ENCODE measurements around the gene ROCK2.
"Not testable (repeated sequence)": the region's sequence is repeated elsewhere in the genome, so short reads cannot be mapped to it uniquely, and the experiment has no call there.

ROCK2 gene

GRCh38 chr2:11337909-11338308, 6.5 kb downstream of the ROCK2 start:
- TF ChIP-seq, protein P1, sequence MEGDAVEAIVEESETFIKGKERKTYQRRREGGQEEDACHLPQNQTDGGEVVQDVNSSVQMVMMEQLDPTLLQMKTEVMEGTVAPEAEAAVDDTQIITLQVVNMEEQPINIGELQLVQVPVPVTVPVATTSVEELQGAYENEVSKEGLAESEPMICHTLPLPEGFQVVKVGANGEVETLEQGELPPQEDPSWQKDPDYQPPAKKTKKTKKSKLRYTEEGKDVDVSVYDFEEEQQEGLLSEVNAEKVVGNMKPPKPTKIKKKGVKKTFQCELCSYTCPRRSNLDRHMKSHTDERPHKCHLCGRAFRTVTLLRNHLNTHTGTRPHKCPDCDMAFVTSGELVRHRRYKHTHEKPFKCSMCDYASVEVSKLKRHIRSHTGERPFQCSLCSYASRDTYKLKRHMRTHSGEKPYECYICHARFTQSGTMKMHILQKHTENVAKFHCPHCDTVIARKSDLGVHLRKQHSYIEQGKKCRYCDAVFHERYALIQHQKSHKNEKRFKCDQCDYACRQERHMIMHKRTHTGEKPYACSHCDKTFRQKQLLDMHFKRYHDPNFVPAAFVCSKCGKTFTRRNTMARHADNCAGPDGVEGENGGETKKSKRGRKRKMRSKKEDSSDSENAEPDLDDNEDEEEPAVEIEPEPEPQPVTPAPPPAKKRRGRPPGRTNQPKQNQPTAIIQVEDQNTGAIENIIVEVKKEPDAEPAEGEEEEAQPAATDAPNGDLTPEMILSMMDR (IDR thresholded peaks at IDR 0.05; ENCODE audit: control extremely low read depth, extremely low read depth, low read depth, missing control alignments), result no peak
- POLR2A ChIA-PET, result no interaction called here
- CTCF ChIA-PET, result no interaction called here
- DNase-seq (ENCODE audit: extremely low spot score), result no peak

DNA sequence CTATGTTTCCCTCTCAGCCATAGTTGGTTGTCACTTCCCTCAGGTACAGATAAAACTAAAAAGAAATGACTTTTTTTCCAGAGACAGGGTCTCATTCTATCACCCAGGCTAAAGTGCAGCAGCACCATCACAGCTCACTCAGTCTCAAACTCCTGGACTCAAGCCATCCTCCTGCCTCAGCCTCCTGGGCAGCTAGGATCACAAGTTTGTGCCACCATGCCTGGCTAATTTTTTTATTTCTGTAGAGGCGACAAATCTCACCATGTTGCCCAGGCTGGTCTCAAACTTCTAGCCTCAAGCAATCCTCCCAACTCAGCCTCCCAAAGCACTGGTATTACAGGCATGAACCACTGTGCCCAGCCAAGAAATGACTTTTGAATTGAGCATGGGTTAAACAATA, 8.2 kb downstream of the ROCK2 start:
- CTCF ChIA-PET, result interaction anchor here (1.0 to 2.1 kb wide), 4 partner anchors 10 to 181 kb away, joined by 3 to 5 read pairs (median 4); partner anchors contain the start of gene SLC66A3
- TF ChIP-seq, protein P1 (IDR thresholded peaks at IDR 0.05; ENCODE audit: control extremely low read depth, extremely low read depth, low read depth, missing control alignments), result no peak
- no peak for DNase-seq (ENCODE audit: extremely low spot score)
- POLR2A ChIA-PET, result no interaction called here

GRCh38 chr2:11333427-11334183, 10.8 kb downstream of the ROCK2 start:
- TF ChIP-seq, protein P1 (IDR thresholded peaks at IDR 0.05; ENCODE audit: control extremely low read depth, extremely low read depth, low read depth, missing control alignments), result no peak
- CTCF ChIA-PET, result interaction anchor here (1.1 kb wide), 1 partner anchor 10 kb away, joined by 4 read pairs; the partner anchor contains the start of gene ROCK2
- POLR2A ChIA-PET, result no interaction called here
- DNase-seq (ENCODE audit: extremely low spot score), result no peak

DNA sequence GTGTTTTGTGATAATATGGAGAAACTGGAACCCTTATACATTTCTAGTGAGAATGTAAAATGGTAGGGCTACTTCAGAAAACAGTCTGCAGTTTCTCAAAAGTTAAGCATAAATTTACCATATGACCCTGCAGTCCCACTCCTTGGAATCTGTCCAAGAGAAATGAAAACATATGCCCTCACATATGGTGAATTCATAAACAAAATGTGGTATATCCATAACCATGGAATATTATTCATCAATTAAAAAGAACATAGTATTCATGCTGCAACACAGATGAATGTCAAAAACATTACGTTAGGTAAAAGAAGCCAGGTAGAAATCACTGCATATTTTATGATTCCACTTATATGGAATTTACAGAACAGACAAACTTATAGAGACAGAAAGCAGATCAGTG, 11.8 kb downstream of the ROCK2 start:
- ChIA-PET CTCF (no interaction called here), POLR2A (no interaction called here)
- TF ChIP-seq, protein P1 (IDR thresholded peaks at IDR 0.05; ENCODE audit: control extremely low read depth, extremely low read depth, low read depth, missing control alignments), result no peak
- no peak for DNase-seq (ENCODE audit: extremely low spot score)

- ChIA-PET CTCF (interaction anchor here (1.3 kb wide), 1 partner anchor 16 kb away, joined by 4 read pairs; no protein-coding TSS in a partner anchor), POLR2A (no interaction called here)
- TF ChIP-seq, protein P1 (IDR thresholded peaks at IDR 0.05; ENCODE audit: control extremely low read depth, extremely low read depth, low read depth, missing control alignments), result no peak
- DNase-seq (ENCODE audit: extremely low spot score), result no peak
Observed at GRCh38 chr2:11330457-11331142, 13.8 kb downstream of the ROCK2 start.

DNA sequence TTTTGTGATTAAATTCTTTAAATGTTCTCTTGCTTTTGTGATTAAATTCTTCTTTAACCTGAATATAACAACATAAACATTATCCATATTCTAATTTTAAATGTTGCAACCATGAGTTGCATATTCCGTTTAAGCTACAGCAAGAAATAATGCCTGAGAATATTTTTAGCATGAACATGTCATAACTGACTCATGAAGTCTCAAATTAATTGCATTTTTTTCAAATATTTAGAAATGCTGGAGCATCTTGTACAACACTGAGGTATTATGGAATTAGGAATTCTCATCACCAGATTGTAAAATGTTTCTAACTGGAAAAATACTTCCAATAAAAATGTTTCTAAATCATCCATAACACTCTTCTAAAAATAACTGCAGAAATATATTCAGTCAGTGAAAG, 14.7 kb downstream of the ROCK2 start:
- ChIA-PET POLR2A (no interaction called here), CTCF (no interaction called here)
- no peak for DNase-seq (ENCODE audit: extremely low spot score)
- TF ChIP-seq, protein P1 (IDR thresholded peaks at IDR 0.05; ENCODE audit: control extremely low read depth, extremely low read depth, low read depth, missing control alignments), result no peak

DNA sequence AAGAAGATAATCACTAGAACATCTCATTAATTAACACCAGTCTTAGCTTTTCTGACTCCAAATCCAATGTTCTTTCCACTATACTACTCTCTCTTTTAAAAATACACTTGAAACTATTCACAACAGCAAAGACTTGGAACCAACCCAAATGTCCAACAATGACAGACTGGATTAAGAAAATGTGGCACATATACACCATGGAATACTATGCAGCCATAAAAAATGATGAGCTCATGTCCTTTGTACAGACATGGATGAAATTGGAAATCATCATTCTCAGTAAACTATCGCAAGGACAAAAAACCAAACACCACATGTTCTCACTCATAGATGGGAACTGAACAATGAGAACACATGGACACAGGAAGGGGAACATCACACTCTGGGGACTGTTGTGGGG, 15.9 kb downstream of the ROCK2 start:
- DNase-seq (ENCODE audit: extremely low spot score); CTCF ChIA-PET; POLR2A ChIA-PET: not testable (repeated sequence)
